ENCODE results near the gene KCNQ1. TPM values are rescaled to one million over a fixed set of nuclear protein-coding genes. Genes with fewer than 3 reads are reported as not detected.

The KCNQ1 gene
- total and polyA plus RNA-seq, 9 of the 15 experiments (the other 6 are each of a cell fraction or from before 2014, with no cell fraction given): 0.44 TPM; not detected in 8

DNA sequence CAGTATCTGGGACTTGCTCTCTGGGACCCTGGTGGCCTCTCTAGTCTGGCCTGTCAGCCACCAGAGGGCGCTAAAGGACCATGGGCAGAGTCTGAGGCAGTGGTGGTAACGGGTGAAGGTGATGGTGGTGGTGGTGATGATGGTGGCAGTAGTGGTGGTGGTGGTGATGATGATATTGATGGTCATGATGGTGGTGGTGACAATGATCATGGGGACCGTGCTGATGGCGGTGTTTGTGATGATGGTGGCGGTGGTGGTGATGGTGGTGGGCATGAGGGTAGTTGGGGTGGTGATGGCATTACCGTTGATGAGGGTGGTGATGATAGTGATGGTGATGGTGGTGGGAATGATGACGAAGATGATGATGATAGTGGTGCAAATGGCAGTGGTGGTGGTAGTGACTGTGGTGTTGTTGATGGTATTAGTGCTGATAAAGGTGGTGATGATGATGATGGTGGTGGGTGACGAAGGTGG, 16.4 kb upstream of the KCNQ1 start (continued):
- TF ChIP-seq, protein P1, sequence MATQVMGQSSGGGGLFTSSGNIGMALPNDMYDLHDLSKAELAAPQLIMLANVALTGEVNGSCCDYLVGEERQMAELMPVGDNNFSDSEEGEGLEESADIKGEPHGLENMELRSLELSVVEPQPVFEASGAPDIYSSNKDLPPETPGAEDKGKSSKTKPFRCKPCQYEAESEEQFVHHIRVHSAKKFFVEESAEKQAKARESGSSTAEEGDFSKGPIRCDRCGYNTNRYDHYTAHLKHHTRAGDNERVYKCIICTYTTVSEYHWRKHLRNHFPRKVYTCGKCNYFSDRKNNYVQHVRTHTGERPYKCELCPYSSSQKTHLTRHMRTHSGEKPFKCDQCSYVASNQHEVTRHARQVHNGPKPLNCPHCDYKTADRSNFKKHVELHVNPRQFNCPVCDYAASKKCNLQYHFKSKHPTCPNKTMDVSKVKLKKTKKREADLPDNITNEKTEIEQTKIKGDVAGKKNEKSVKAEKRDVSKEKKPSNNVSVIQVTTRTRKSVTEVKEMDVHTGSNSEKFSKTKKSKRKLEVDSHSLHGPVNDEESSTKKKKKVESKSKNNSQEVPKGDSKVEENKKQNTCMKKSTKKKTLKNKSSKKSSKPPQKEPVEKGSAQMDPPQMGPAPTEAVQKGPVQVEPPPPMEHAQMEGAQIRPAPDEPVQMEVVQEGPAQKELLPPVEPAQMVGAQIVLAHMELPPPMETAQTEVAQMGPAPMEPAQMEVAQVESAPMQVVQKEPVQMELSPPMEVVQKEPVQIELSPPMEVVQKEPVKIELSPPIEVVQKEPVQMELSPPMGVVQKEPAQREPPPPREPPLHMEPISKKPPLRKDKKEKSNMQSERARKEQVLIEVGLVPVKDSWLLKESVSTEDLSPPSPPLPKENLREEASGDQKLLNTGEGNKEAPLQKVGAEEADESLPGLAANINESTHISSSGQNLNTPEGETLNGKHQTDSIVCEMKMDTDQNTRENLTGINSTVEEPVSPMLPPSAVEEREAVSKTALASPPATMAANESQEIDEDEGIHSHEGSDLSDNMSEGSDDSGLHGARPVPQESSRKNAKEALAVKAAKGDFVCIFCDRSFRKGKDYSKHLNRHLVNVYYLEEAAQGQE (IDR thresholded peaks at IDR 0.05; ENCODE audit: borderline replicate concordance): peak; percentile 90
- TF ChIP-seq, protein P1 (CRISPR knock-in tag; IDR thresholded peaks at IDR 0.05; ENCODE audit: low read depth): no peak
- TF ChIP-seq SREBF1 (IDR thresholded peaks at IDR 0.05; ENCODE audit: borderline replicate concordance, low read depth, low read length): no peak
- 0 out of 2 replicates have a peak, but pooled peaks have one; percentile 13 for TF ChIP-seq MCM5 (IDR thresholded peaks at IDR 0.05; ENCODE audit: low read depth)
- TF ChIP-seq FOXA1 (IDR thresholded peaks at IDR 0.05; ENCODE audit: borderline replicate concordance): no peak
- no peak for TF ChIP-seq SREBF2 (CRISPR knock-in tag; IDR thresholded peaks at IDR 0.05)
- TF ChIP-seq HMG20B (CRISPR knock-in tag; IDR thresholded peaks at IDR 0.05): no peak
- no peak for TF ChIP-seq ZBED1 (IDR thresholded peaks at IDR 0.05)
- TF ChIP-seq ZNF668 (CRISPR knock-in tag; IDR thresholded peaks at IDR 0.05): no peak
- no peak for TF ChIP-seq SOX6 (IDR thresholded peaks at IDR 0.05)
- no peak for TF ChIP-seq ILK (tag; IDR thresholded peaks at IDR 0.05; ENCODE audit: borderline replicate concordance, low read depth)
- TF ChIP-seq, protein P2, sequence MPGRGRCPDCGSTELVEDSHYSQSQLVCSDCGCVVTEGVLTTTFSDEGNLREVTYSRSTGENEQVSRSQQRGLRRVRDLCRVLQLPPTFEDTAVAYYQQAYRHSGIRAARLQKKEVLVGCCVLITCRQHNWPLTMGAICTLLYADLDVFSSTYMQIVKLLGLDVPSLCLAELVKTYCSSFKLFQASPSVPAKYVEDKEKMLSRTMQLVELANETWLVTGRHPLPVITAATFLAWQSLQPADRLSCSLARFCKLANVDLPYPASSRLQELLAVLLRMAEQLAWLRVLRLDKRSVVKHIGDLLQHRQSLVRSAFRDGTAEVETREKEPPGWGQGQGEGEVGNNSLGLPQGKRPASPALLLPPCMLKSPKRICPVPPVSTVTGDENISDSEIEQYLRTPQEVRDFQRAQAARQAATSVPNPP (IDR thresholded peaks at IDR 0.05; ENCODE audit: borderline replicate concordance, insufficient read depth, insufficient read length): no peak
- TF ChIP-seq, protein P3, sequence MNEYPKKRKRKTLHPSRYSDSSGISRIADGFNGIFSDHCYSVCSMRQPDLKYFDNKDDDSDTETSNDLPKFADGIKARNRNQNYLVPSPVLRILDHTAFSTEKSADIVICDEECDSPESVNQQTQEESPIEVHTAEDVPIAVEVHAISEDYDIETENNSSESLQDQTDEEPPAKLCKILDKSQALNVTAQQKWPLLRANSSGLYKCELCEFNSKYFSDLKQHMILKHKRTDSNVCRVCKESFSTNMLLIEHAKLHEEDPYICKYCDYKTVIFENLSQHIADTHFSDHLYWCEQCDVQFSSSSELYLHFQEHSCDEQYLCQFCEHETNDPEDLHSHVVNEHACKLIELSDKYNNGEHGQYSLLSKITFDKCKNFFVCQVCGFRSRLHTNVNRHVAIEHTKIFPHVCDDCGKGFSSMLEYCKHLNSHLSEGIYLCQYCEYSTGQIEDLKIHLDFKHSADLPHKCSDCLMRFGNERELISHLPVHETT (CRISPR knock-in tag; conservative IDR thresholded peaks at IDR 0.05 in 1 of 2, IDR thresholded peaks at IDR 0.05 in 1 of 2): no peak
- TF ChIP-seq, protein P4, sequence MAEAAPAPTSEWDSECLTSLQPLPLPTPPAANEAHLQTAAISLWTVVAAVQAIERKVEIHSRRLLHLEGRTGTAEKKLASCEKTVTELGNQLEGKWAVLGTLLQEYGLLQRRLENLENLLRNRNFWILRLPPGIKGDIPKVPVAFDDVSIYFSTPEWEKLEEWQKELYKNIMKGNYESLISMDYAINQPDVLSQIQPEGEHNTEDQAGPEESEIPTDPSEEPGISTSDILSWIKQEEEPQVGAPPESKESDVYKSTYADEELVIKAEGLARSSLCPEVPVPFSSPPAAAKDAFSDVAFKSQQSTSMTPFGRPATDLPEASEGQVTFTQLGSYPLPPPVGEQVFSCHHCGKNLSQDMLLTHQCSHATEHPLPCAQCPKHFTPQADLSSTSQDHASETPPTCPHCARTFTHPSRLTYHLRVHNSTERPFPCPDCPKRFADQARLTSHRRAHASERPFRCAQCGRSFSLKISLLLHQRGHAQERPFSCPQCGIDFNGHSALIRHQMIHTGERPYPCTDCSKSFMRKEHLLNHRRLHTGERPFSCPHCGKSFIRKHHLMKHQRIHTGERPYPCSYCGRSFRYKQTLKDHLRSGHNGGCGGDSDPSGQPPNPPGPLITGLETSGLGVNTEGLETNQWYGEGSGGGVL (CRISPR knock-in tag; IDR thresholded peaks at IDR 0.05): no peak
